SH-SY5Y (cell line): Measurements from ENCODE around the gene TRIB2.

Experiments
- GATA2 ChIP-seq: IDR thresholded peaks from 2 replicates; pipeline ENCODE4 v1.6.1; 2011; ENCODE audit warnings: mild to moderate bottlenecking, low read depth, low read length
- GATA3 ChIP-seq: IDR thresholded peaks from 2 replicates; pipeline ENCODE4 v1.6.1; 2011; ENCODE audit warnings: low read depth, mild to moderate bottlenecking, low read length, moderate library complexity

GRCh38 chr2:12684471-12684936, 32.2 kb upstream of the TRIB2 start:
- no peak for TF ChIP-seq GATA3
- no peak for TF ChIP-seq GATA2
